Natural killer cell (primary cell): Measurements from ENCODE around the gene C1orf167. TPM values are rescaled to one million over a fixed set of nuclear protein-coding genes. Genes with fewer than 3 reads are reported as not detected.

Source experiments
- ATAC-seq, 3 donors: fragments of 150-1000 bp in 2 of 3; fragments of 200-7000 bp in 1 of 3; cut with Tn5 transposase; 1 replicate in 1 of 3; 2 replicates in 2 of 3; pipeline ENCODE4 v1.10.0; 2021; ENCODE audit warnings: mild to moderate bottlenecking in 2 of 3, moderate library complexity in 2 of 3
- DNase-seq, 2 donors: peaks; one replicate each; pipeline versions ENCODE4 v3.0.0 to v3.0.0-alpha.2; 2013 to 2021; ENCODE audit warnings: mixed read lengths in 1 of 2
- H3K27ac ChIP-seq: one replicate; pipeline ENCODE4 v1.5.1; 2013; ENCODE audit warnings: mild to moderate bottlenecking, low read length
- H3K27me3 ChIP-seq: one replicate; pipeline ENCODE4 v1.6.1; 2013; ENCODE audit warnings: low read length; ENCODE audit not compliant: control insufficient read depth, insufficient read depth
- H3K36me3 ChIP-seq: one replicate; pipeline ENCODE4 v1.6.1; 2013; ENCODE audit warnings: low read length; ENCODE audit not compliant: control insufficient read depth, insufficient read depth
- H3K4me1 ChIP-seq: one replicate; pipeline ENCODE4 v1.6.1; 2013; ENCODE audit warnings: low read length; ENCODE audit not compliant: control insufficient read depth, insufficient read depth
- H3K4me3 ChIP-seq: one replicate; pipeline ENCODE4 v1.5.1; 2013; ENCODE audit warnings: low read length
- H3K9me3 ChIP-seq: one replicate; pipeline ENCODE4 v1.6.1; 2013; ENCODE audit warnings: low read length; ENCODE audit not compliant: control insufficient read depth, insufficient read depth
- H3K27ac Mint-ChIP-seq, 2 donors: one replicate each; pipeline ENCODE4 v1.8.0; 2022; ENCODE audit warnings: mild to moderate bottlenecking in 2 of 2, mixed read lengths in 2 of 2, moderate library complexity in 1 of 2
- H3K27me3 Mint-ChIP-seq, 2 donors: one replicate each; pipeline ENCODE4 v1.8.0; 2022; ENCODE audit warnings: low read depth in 2 of 2, mixed read lengths in 2 of 2
- H3K36me3 Mint-ChIP-seq: one replicate; pipeline ENCODE4 v1.8.0; 2022; ENCODE audit warnings: mixed read lengths
- H3K4me1 Mint-ChIP-seq, 2 donors: one replicate each; pipeline ENCODE4 v1.8.0; 2022; ENCODE audit warnings: mixed read lengths in 2 of 2
- H3K4me3 Mint-ChIP-seq: one replicate; pipeline ENCODE4 v1.8.0; 2022; ENCODE audit warnings: mild to moderate bottlenecking, moderate library complexity, mixed read lengths
- H3K9me3 Mint-ChIP-seq, 2 donors: one replicate each; pipeline ENCODE4 v1.8.0; 2022; ENCODE audit warnings: mixed read lengths in 2 of 2
- CTCF ChIP-seq: fragments of 200-600 bp; IDR thresholded peaks from one replicate; pipeline ENCODE4 v1.8.0; 2022; ENCODE audit warnings: antibody characterized with exemption
- WGBS: methylation state at CpG from one replicate; pipeline ENCODE4 v1.1.7; 2013; ENCODE audit warnings: missing lambda C conversion rate; ENCODE audit not compliant: insufficient coverage; 5-methylcytosine and 5-hydroxymethylcytosine counted together
- intact Hi-C: fragments of 100-400 bp; cut with micrococcal nuclease; formaldehyde crosslinking; loops from one replicate; pipeline ENCODE4 v1.14.2; 2022
- total RNA-seq, 4 donors: library from RNA; stranded (reverse); fragments of 120-200 nt in 1 of 4; gene quantifications; one replicate each; pipeline versions ENCODE4 v1.2.3 to v1.2.4, GENCODE V29; 2013 to 2022

The C1orf167 gene
- total RNA-seq, 3 donors from 2014 or later (not counting 1 experiment from before 2014, with no cell fraction given), result 0.15 TPM; not detected in 2

- intact Hi-C loops, result no loop called here
- ATAC-seq, result peak in 1 of 3 donors; percentile 32
- 92% methylated on average over 19 of the region's 19 CpGs for WGBS
- Mint-ChIP-seq H3K27me3 (no peaks in the 10 kb centered on the region), H3K9me3 (no peaks in the 10 kb centered on the region), H3K4me3 (no peak overlapping the region), H3K36me3 (peaks cover 6% of the 10 kb centered on the region), H3K4me1 (peaks cover 0 to 13% of the 10 kb centered on the region in 2 donors), H3K27ac (peak overlapping the region in 1 of 2 donors; percentile 78)
- Histone ChIP-seq H3K27me3 (no peaks in the 10 kb centered on the region), H3K4me1 (peaks cover 21% of the 10 kb centered on the region), H3K27ac (peak overlapping the region; percentile 40), H3K4me3 (no peak overlapping the region), H3K36me3 (peaks cover 49% of the 10 kb centered on the region), H3K9me3 (no peaks in the 10 kb centered on the region)
- TF ChIP-seq CTCF, result no peak
- no peak for DNase-seq
Measured at GRCh38 chr1:11790880-11791715, 29.1 kb downstream of the C1orf167 start.

- Mint-ChIP-seq H3K27me3 (no peaks in the 10 kb centered on the region), H3K4me1 (peaks cover 0 to 13% of the 10 kb centered on the region in 2 donors), H3K27ac (peak overlapping the region in 1 of 2 donors; percentile 78), H3K9me3 (no peaks in the 10 kb centered on the region), H3K4me3 (no peak overlapping the region), H3K36me3 (peaks cover 6% of the 10 kb centered on the region)
- Histone ChIP-seq H3K27me3 (no peaks in the 10 kb centered on the region), H3K36me3 (peaks cover 55% of the 10 kb centered on the region), H3K27ac (no peak overlapping the region), H3K4me3 (no peak overlapping the region), H3K4me1 (peaks cover 21% of the 10 kb centered on the region), H3K9me3 (no peaks in the 10 kb centered on the region)
- DNase-seq (no peak), ATAC-seq (no peak)
- TF ChIP-seq CTCF, result no peak
- 95% methylated on average over 11 of the region's 11 CpGs for WGBS
- intact Hi-C loops, result no loop called here
Measured at GRCh38 chr1:11792106-11792505, 30.1 kb downstream of the C1orf167 start.

DNA sequence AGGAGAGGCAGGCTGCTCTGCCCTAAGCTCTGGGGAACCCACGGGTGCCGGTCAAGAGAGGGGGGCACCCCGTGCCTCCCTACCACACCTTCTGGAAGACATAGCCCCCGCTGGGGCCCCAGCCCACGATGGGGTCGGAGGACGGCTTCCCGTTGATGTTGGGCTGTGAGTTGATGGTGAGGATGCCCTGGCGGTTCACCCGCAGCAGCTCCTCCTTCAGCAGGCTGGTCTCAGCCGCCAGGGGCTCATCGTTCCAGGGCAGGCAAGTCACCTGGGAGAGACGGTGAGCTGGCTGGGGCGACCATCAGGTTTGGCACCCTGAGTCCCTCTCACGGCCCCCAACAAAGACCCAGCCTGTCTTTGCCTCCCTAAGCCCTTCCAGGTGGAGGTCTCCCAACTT is 31.8 kb downstream of the C1orf167 start:
- intact Hi-C loops, result no loop called here
- no peak overlapping the region for H3K4me3 ChIP-seq
- no peak overlapping the region for H3K27ac ChIP-seq
- H3K27ac Mint-ChIP-seq, result no peak overlapping the region
- H3K27me3 ChIP-seq, result no peaks in the 10 kb centered on the region
- TF ChIP-seq CTCF, result no peak
- WGBS, result 95% methylated on average over 14 of the region's 15 CpGs
- peaks cover 21% of the 10 kb centered on the region for H3K4me1 ChIP-seq
- H3K4me1 Mint-ChIP-seq, result peaks cover 0 to 13% of the 10 kb centered on the region in 2 donors
- H3K27me3 Mint-ChIP-seq, result no peaks in the 10 kb centered on the region
- H3K36me3 ChIP-seq, result peaks cover 60% of the 10 kb centered on the region
- no peaks in the 10 kb centered on the region for H3K9me3 Mint-ChIP-seq
- no peaks in the 10 kb centered on the region for H3K9me3 ChIP-seq
- no peak for DNase-seq
- peaks cover 6% of the 10 kb centered on the region for H3K36me3 Mint-ChIP-seq
- ATAC-seq, result no peak
- no peak overlapping the region for H3K4me3 Mint-ChIP-seq
